Bronchial epithelial cell (primary cell): ENCODE measurements around the gene FOXF1. TPM values are rescaled to one million over a fixed set of nuclear protein-coding genes. Genes with fewer than 3 reads are reported as not detected.

ENCODE experiments used
- DNase-seq: peaks from one replicate; pipeline ENCODE4 v3.0.0-alpha.2; 2010; ENCODE audit warnings: low read depth
- FAIRE-seq: peaks from 2 replicates; lab custom pipeline; 2011; peaks lifted over from hg19 to GRCh38; lab: Jason Lieb, UNC
- H3K27me3 ChIP-seq: 2 replicates; pipeline ENCODE4 v1.5.1; 2011; ENCODE audit warnings: low read length; ENCODE audit not compliant: control insufficient read depth, insufficient read depth
- H3K36me3 ChIP-seq: 2 replicates; pipeline ENCODE4 v1.5.1; 2011; ENCODE audit warnings: low read length; ENCODE audit not compliant: control insufficient read depth, insufficient read depth
- H3K4me3 ChIP-seq: 2 replicates; pipeline ENCODE4 v1.5.1; 2011; ENCODE audit warnings: mild to moderate bottlenecking, low read depth, low read length, control low read depth
- CTCF ChIP-seq: IDR thresholded peaks from 2 replicates; pipeline ENCODE4 v1.5.1; 2011; ENCODE audit warnings: mild to moderate bottlenecking, moderate library complexity, low read length, control low read depth, inconsistent platforms; ENCODE audit not compliant: insufficient read depth, severe bottlenecking
- total RNA-seq: library from RNA; depleted of rRNA; stranded (reverse); fragments of >200 nt; gene quantifications from 2 replicates; pipeline ENCODE4 v1.2.1, GENCODE V29; 2014

FOXF1 gene
- total RNA-seq, 1 donor from 2014 or later, result 0.26 TPM

GRCh38 chr16:86531191-86531545 lies 20.8 kb downstream of the FOXF1 start:
- DNase-seq (no peak), FAIRE-seq (no peak)
- Histone ChIP-seq H3K4me3 (no peak overlapping the region), H3K36me3 (no peaks in the 10 kb centered on the region), H3K27me3 (no peaks in the 10 kb centered on the region)
- no peak for TF ChIP-seq CTCF

GRCh38 chr16:86531641-86532525 lies 21.6 kb downstream of the FOXF1 start:
- no peak overlapping the region for H3K4me3 ChIP-seq
- TF ChIP-seq CTCF, result no peak
- no peaks in the 10 kb centered on the region for H3K27me3 ChIP-seq
- DNase-seq, result no peak
- FAIRE-seq, result no peak
- H3K36me3 ChIP-seq, result no peaks in the 10 kb centered on the region

GRCh38 chr16:86532526-86532815 lies 22.1 kb downstream of the FOXF1 start:
- TF ChIP-seq CTCF, result no peak
- no peak for FAIRE-seq
- DNase-seq, result no peak
- Histone ChIP-seq H3K27me3 (no peaks in the 10 kb centered on the region), H3K36me3 (no peaks in the 10 kb centered on the region), H3K4me3 (no peak overlapping the region)

- no peak overlapping the region for H3K4me3 ChIP-seq
- H3K36me3 ChIP-seq, result peaks cover 3% of the 10 kb centered on the region
- no peak for TF ChIP-seq CTCF
- no peaks in the 10 kb centered on the region for H3K27me3 ChIP-seq
- DNase-seq, result no peak
- no peak for FAIRE-seq
Measured at GRCh38 chr16:86533076-86533475, 22.7 kb downstream of the FOXF1 start.

GRCh38 chr16:86533767-86534351 lies 23.5 kb downstream of the FOXF1 start:
- H3K4me3 ChIP-seq, result no peak overlapping the region
- FAIRE-seq, result no peak
- peaks cover 6% of the 10 kb centered on the region for H3K36me3 ChIP-seq
- H3K27me3 ChIP-seq, result no peaks in the 10 kb centered on the region
- TF ChIP-seq CTCF, result no peak
- no peak for DNase-seq
